HG03457 (cell line): ENCODE measurements around the gene HLCS.

Experiments
- ATAC-seq: cut with Tn5 transposase; IDR thresholded peaks from one replicate; pipeline ENCODE4 v1.9.1; 2021; ENCODE audit warnings: moderate number of reproducible peaks; ENCODE audit not compliant: unreplicated experiment

Gene HLCS

DNA sequence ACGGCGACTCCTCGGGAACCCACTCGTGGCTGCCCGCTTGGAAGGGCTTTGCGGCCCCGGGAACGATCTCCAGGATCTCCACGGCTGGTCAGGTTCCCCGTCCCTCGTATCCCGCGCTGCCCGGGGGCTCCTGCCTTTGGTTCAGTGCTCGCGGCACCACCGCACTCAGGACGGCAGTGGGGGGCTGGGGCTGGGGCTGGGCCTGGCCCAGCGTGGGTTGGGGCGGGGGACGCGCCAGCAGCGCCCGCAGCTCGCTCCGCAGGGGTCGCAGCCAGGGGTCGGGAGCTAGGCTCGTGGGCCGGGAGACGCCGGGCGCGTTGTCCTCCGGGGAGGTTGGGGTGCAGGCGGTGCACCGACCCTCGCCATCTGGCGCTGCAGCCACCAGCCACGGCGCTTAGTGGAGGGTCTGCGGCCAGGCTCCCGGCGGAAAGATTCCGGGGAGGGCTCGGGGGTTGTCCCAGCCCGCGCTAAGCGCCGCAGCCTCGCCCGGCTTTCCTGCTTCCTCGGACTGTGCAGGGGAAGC lies 258.6 kb downstream of the HLCS start:
- no peak for ATAC-seq

- no peak for ATAC-seq
These were observed 259.3 kb downstream of the HLCS start for GRCh38 chr21:36706951-36707762.

DNA sequence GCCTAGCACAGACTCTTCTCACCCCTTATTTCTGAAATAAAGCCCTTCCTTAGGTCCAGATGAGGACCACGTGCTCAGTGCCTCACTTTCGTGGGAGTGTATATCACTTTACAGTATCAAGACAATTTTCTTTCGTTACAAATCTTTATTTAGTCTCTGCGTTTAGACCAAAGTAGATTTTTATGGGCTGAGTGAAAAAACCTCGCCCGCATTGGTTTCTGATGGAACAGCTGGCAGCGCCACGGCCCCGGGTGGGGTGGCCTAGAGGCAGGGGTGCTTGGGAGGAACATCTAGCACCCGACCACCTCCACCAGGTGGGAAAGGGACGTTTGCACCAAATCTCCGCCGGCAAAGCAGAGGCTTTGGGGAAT lies 260.0 kb downstream of the HLCS start:
- ATAC-seq = no peak

DNA sequence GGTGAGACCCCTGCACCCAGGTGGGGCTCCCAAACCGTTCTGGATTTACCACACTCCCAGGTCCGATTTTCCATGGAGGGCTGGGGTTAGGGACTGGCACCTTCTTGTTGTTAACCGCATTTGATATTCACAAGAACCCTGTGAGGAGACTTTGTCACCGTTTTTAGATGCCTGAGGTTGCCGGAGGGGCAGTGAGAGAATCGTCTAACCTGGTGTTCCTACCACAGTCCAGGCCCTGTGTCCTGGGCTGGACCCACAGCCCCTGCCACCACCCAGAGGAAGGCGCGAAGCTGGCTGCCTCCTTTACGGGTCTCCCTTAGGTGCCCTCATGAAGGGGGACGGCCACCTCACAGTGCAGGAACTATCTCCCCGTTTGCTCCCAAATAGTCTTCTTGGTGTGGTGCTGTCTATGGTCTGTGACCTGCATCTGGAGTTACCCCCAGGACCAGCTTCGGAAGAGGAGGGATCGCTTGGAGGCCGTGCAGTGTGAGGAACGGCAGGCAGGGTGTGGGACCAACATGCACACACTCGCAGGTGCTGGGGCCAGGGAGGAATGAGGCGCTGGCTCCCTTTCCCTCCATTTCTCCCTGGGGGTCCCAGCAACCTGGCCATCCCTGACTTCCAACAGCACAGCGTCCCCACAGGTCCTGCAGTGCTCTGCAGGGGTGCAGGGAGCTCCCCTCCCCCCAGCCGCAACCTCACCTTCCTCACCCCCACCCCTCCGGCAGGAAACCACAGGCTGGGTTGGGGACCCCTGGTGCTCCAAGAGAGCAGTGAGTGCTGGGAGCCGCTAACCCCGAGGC lies 260.6 kb downstream of the HLCS start:
- ATAC-seq = no peak

GRCh38 chr21:36704958-36705678 lies 261.4 kb downstream of the HLCS start:
- ATAC-seq = no peak

DNA sequence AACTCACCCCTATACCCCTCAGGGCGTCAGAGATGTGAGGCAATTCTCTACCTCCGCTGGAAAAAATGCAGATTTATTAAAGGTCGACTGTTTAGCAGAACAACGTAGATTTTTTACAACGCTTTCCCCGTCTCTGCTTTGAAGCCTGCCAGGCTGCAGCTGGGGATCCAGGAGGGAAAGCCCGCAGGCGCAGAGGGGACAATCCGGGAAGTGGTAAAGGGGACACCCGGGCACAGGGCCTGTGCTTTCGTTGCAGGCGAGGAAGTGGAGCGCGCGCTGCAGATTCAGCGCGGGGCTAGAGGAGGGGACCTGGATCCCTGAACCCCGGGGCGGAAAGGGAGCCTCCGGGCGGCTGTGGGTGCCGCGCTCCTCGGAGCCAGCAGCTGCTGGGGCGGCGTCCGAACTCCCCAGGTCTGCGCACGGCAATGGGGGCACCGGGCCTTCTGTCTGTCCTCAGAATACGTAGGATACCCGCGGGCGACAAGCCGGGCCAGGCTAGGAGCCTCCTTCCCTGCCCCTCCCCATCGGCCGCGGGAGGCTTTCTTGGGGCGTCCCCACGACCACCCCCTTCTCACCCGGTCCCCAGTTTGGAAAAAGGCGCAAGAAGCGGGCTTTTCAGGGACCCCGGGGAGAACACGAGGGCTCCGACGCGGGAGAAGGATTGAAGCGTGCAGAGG lies 262.1 kb downstream of the HLCS start:
- no peak for ATAC-seq

- ATAC-seq = no peak
These were observed 262.7 kb downstream of the HLCS start for GRCh38 chr21:36703626-36704280.

DNA sequence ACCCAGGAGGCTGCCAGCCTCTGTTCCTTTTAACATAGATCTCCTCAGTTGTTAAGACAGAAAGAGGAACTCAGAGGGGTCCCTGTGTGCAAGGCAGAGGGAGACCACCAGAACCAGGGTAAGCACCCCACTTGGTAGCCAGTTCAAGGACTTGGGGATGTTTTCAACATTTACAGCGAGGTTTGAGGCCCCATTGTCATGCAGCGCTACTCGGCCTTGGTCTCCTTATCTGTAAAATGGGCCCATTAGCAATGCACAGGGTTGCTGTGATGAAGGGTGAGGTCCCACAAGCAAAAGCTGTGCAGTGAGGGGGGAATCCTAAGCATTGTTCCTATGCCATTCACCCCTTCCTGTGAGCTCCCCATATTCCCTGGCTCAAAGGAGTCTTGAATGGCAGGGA lies 263.3 kb downstream of the HLCS start:
- ATAC-seq = no peak

DNA sequence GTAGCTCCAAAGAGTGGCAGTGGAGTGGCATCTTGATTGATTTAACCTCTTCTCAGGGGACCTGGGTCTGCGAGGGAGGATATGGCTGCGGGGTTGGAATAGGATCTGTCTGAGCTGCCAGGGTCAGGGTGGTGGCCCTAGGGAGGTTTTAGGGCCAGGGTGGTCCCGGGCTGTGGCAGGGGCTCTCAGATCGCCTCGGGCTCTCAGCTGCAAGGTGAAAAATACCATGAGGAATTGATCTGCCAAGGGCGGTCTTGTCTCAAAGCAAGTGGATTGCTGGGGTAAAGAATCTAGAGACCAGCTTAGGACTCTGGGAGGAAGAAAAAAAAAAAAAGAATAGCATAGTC lies 263.9 kb downstream of the HLCS start:
- no peak for ATAC-seq

DNA sequence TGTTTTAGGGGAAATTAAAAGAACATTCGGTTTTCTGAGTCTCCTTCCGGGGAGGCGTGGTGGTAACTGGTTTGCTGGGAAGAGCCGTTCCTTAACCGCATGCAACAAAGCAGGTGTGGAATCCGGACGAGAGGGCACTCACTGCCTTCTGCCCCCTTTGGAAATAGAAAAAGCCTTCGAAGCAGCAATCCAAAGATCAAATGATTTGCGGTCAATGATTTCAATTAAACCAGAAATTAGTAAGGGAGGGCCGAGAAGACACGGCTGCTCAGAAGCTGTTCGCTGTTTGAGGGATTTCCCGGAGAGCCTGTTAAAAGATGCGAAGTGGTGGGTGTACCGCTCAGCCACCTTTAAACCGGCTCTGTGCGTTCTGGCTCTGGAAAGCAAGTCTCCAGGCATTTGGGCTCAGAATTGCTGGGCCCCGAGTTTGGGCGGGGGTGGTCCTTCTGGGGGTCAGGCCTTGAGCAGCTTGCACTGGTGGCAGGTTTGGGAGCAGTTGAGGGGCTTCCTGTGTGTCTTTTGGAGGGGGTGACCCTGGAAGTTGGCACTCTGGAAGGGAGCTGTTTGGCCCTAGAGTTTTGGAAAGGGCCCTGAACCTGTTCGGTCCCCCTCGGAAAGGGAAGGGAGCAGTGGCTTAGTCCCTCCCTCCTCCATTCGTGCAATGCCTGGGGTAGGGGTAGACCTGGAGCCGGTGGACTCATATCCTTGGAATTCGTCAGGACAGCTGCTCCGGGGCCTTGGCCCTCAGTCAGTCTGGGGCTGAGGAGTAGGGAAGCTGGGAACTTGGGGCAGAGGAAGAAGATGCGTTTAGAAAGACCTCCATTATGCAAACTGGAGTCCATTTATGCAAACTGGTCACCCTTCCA lies 264.5 kb downstream of the HLCS start:
- ATAC-seq = no peak

- no peak for ATAC-seq
These were observed 265.3 kb downstream of the HLCS start for GRCh38 chr21:36700971-36701755.
